Gastrocnemius medialis (tissue), 4 donors: ENCODE data around the gene PGGHG.

ENCODE experiments used
- POLR2A ChIP-seq, 2 donors: fragments of 450-650 bp; IDR thresholded peaks; one replicate each; pipeline ENCODE4 v1.6.1; 2017; ENCODE audit warnings: antibody characterized with exemption in 2 of 2, mild to moderate bottlenecking in 2 of 2, moderate library complexity in 2 of 2
- TF ChIP-seq, protein P1 (sequence below), 5 experiments: fragments of 450-650 bp in 3 of 5; fragments of 200-600 bp in 2 of 5; sonication (generic) in 2 of 5; IDR thresholded peaks in 4 of 5; conservative IDR thresholded peaks in 1 of 5; 1 replicate in 4 of 5; 2 replicates in 1 of 5; pipeline ENCODE4 v1.5.1; 2016 to 2019; ENCODE audit warnings: antibody characterized with exemption in 5 of 5, mild to moderate bottlenecking in 3 of 5, moderate library complexity in 3 of 5

DNA sequence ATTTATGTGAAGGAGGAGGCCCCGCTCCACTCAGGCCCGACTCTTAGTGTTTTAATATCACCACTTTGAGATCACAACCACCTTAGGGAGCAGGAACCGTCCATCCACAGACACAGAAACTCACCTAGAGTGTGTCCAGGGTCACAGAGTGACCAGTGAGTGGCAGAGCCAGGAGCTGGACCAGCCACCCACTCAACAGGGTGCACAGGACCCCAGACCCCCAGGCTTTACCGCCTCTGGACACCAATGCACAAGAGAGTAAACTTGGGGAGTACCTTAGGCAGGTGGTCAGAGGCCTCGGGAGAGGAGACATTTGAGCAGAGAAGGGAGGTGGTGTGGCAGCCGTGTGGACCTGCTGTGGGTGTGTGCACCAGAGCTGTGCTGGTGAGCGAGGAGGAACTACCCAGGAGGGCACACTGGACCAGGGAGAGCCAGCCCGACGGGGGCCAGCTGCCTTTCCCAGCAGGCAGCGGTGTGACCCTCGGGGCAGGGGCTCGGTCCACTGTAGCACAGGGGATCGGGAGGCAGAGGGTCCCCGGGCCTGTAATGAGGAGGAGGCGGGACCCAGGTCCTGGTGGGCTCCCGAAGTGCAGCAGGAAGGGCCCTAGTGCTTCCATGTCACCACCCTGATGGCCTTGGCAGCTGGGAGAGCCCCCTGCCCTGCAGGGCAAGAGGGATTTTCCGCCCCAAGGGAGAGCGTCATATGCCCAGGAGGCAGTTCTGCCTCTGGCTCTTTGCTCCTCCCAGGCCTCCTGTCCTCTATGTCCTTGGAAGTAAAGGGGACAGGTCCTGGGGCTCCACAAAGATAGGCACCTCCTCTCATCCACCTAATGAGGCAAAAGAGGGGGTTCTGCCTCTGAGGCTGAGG is 18.2 kb upstream of the PGGHG start:
- TF ChIP-seq, protein P1, sequence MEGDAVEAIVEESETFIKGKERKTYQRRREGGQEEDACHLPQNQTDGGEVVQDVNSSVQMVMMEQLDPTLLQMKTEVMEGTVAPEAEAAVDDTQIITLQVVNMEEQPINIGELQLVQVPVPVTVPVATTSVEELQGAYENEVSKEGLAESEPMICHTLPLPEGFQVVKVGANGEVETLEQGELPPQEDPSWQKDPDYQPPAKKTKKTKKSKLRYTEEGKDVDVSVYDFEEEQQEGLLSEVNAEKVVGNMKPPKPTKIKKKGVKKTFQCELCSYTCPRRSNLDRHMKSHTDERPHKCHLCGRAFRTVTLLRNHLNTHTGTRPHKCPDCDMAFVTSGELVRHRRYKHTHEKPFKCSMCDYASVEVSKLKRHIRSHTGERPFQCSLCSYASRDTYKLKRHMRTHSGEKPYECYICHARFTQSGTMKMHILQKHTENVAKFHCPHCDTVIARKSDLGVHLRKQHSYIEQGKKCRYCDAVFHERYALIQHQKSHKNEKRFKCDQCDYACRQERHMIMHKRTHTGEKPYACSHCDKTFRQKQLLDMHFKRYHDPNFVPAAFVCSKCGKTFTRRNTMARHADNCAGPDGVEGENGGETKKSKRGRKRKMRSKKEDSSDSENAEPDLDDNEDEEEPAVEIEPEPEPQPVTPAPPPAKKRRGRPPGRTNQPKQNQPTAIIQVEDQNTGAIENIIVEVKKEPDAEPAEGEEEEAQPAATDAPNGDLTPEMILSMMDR (IDR thresholded peaks at IDR 0.05 in 4 of 5, conservative IDR thresholded peaks at IDR 0.05 in 1 of 5), result no peak
- TF ChIP-seq POLR2A (IDR thresholded peaks at IDR 0.05), result no peak
